Naive thymus-derived CD8-positive, alpha-beta T cell (primary cell): ENCODE measurements around the gene SPRED2. TPM values are rescaled to one million over a fixed set of nuclear protein-coding genes. Genes with fewer than 3 reads are reported as not detected.

Experiments
- ATAC-seq, 2 donors: fragments of 150-1000 bp; cut with Tn5 transposase in 1 of 2; sonication (Bioruptor Pico), chemical (Tn5 transposase) in 1 of 2; 1 replicate in 1 of 2; 2 replicates in 1 of 2; pipeline ENCODE4 v1.10.0; 2021; ENCODE audit warnings: mild to moderate bottlenecking in 2 of 2, moderate library complexity in 2 of 2
- POLR2A ChIA-PET: fragments of 350-600 bp; sonication (Branson Sonifier 250); formaldehyde crosslinking; loops from one replicate; lab custom pipeline; 2021; ENCODE audit warnings: antibody characterized with exemption; lab: Charles Lee
- DNase-seq, 10 donors: peaks; one replicate each; pipeline versions ENCODE4 v3.0.0 to v3.0.0-alpha.2; 2020 to 2022
- H3K27ac Mint-ChIP-seq, 10 donors: one replicate each; pipeline ENCODE4 v1.8.0; 2020 to 2022; ENCODE audit warnings: mild to moderate bottlenecking in 10 of 10, mixed read lengths in 10 of 10, moderate library complexity in 4 of 10, inconsistent platforms in 1 of 10
- H3K27me3 Mint-ChIP-seq, 5 donors: one replicate each; pipeline ENCODE4 v1.8.0; 2021 to 2022; ENCODE audit warnings: mixed read lengths in 5 of 5
- H3K36me3 Mint-ChIP-seq, 3 donors: one replicate each; pipeline ENCODE4 v1.8.0; 2020 to 2022; ENCODE audit warnings: mixed read lengths in 3 of 3, mild to moderate bottlenecking in 2 of 3, inconsistent platforms in 1 of 3
- H3K4me1 Mint-ChIP-seq, 4 donors: one replicate each; pipeline ENCODE4 v1.8.0; 2021 to 2022; ENCODE audit warnings: mixed read lengths in 4 of 4
- H3K4me3 Mint-ChIP-seq, 10 donors: one replicate each; pipeline ENCODE4 v1.8.0; 2020 to 2022; ENCODE audit warnings: mild to moderate bottlenecking in 10 of 10, mixed read lengths in 10 of 10, moderate library complexity in 6 of 10, inconsistent platforms in 1 of 10
- H3K9me3 Mint-ChIP-seq, 9 donors: one replicate each; pipeline ENCODE4 v1.8.0; 2020 to 2022; ENCODE audit warnings: mixed read lengths in 9 of 9, mild to moderate bottlenecking in 3 of 9, inconsistent platforms in 1 of 9, moderate library complexity in 1 of 9
- polyA plus RNA-seq, 3 donors: library from polyadenylated mRNA; unstranded; fragments of 300-500 nt; fragmentation: Illumina TruSeq; gene quantifications; one replicate each; pipeline ENCODE4 v1.2.3, GENCODE V29; 2021
- total RNA-seq, 8 experiments: library from RNA in 2 of 8; stranded (reverse) in 2 of 8; gene quantifications; one replicate each; pipeline ENCODE4 v1.2.3 and lab custom pipeline; 2021 to 2026

SPRED2 gene
- total and polyA plus RNA-seq, 5 experiments from 2014 or later: 0.17 to 0.57 (median 0.28) TPM; not detected in 1

- Mint-ChIP-seq H3K27me3 (peaks cover 0 to 53% (median 16%) of the 10 kb centered on the region in 5 donors), H3K36me3 (no peaks in the 10 kb centered on the region), H3K4me3 (no peak overlapping the region), H3K4me1 (peaks cover 12 to 32% (median 31%) of the 10 kb centered on the region in 4 donors), H3K9me3 (no peaks in the 10 kb centered on the region), H3K27ac (no peak overlapping the region)
- ATAC-seq (no peak), DNase-seq (no peak)
- POLR2A ChIA-PET: interaction anchor here (0.6 kb wide), 1 partner anchor 173 kb away, joined by 4 read pairs; no protein-coding TSS in a partner anchor
These were observed 53.2 kb downstream of the SPRED2 start for GRCh38 chr2:65379223-65379622.

DNA sequence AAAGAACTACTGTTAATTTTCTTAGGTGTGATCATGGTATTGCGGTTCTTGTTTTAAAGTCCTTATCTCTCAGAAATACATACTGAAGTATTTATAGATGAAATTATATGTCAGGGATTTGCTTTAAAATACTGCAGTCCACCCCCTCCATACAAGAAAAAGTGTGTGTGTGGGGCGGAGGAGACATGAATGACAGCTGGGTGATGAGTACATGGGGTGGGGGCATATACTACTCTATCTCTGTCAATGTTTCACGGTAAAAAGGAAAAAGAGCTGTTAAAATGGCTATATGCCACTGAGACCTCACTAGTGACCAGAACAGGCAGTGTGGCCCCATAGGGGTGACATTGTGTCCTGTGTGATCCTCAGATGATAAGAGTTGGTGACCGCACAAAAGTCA, 54.1 kb downstream of the SPRED2 start:
- H3K27ac Mint-ChIP-seq: no peak overlapping the region
- DNase-seq (no peak), ATAC-seq (no peak)
- no peaks in the 10 kb centered on the region for H3K9me3 Mint-ChIP-seq
- H3K27me3 Mint-ChIP-seq: peaks cover 0 to 53% (median 16%) of the 10 kb centered on the region in 5 donors
- peaks cover 10 to 23% (median 22%) of the 10 kb centered on the region in 4 donors for H3K4me1 Mint-ChIP-seq
- no peaks in the 10 kb centered on the region for H3K36me3 Mint-ChIP-seq
- POLR2A ChIA-PET: no interaction called here
- no peak overlapping the region for H3K4me3 Mint-ChIP-seq

DNA sequence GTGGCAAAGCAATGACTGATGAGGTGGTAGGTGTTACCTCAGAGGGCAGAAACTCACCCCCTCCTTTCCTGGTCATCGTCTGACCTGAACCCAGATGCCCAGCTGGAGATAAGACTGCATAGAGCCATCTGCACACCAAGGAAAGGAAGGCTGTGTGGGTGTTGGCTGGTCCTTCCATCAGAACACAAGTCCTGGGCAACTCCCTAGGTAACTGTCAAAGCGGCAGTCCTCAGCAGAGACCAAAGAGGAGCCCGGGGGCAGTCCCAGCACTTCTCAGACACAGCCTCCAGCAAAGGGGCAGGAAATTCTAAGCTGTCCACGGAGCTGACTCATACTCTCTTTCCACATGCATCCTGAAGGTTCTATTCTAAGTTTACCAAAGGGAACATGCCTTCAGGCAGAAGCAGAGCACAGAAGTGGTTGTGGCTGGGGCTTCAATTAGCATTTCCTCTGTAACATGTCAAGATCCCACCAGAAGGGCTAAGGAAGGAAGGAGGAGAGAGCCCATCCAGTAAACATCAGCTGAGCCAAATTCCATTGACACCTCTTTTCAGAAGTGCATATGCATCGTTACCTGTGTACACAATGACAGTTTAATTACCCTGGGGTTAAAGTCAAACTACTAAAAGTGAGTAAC, 54.7 kb downstream of the SPRED2 start:
- no peak overlapping the region for H3K4me3 Mint-ChIP-seq

GRCh38 chr2:65375723-65376122, 56.7 kb downstream of the SPRED2 start:
- Mint-ChIP-seq H3K27ac (no peak overlapping the region), H3K36me3 (no peaks in the 10 kb centered on the region), H3K4me1 (peaks cover 0 to 6% (median 0%) of the 10 kb centered on the region in 4 donors), H3K27me3 (peaks cover 0 to 53% (median 22%) of the 10 kb centered on the region in 5 donors), H3K9me3 (no peaks in the 10 kb centered on the region), H3K4me3 (no peak overlapping the region)
- no peak for DNase-seq
- no peak for ATAC-seq
- POLR2A ChIA-PET: interaction anchor here (0.6 kb wide), 1 partner anchor 144 kb away, joined by 3 read pairs; no protein-coding TSS in a partner anchor

More for the DNA sequence above, 54.7 kb downstream of the SPRED2 start:
- Mint-ChIP-seq H3K27me3 (peaks cover 0 to 53% (median 16%) of the 10 kb centered on the region in 5 donors), H3K36me3 (no peaks in the 10 kb centered on the region), H3K27ac (no peak overlapping the region), H3K4me1 (peaks cover 5 to 16% (median 16%) of the 10 kb centered on the region in 4 donors), H3K9me3 (no peaks in the 10 kb centered on the region)
- ATAC-seq (no peak), DNase-seq (no peak)
- POLR2A ChIA-PET: no interaction called here

GRCh38 chr2:65374999-65375398, 57.4 kb downstream of the SPRED2 start:
- H3K36me3 Mint-ChIP-seq: no peaks in the 10 kb centered on the region
- peak overlapping the region in 1 of 10 donors; percentile 31 for H3K27ac Mint-ChIP-seq
- ATAC-seq: no peak
- no peak for DNase-seq
- H3K27me3 Mint-ChIP-seq: peaks cover 0 to 53% (median 24%) of the 10 kb centered on the region in 5 donors
- H3K4me1 Mint-ChIP-seq: peaks cover 0 to 7% (median 0%) of the 10 kb centered on the region in 4 donors
- H3K9me3 Mint-ChIP-seq: no peaks in the 10 kb centered on the region
- POLR2A ChIA-PET: no interaction called here
- no peak overlapping the region for H3K4me3 Mint-ChIP-seq

DNA sequence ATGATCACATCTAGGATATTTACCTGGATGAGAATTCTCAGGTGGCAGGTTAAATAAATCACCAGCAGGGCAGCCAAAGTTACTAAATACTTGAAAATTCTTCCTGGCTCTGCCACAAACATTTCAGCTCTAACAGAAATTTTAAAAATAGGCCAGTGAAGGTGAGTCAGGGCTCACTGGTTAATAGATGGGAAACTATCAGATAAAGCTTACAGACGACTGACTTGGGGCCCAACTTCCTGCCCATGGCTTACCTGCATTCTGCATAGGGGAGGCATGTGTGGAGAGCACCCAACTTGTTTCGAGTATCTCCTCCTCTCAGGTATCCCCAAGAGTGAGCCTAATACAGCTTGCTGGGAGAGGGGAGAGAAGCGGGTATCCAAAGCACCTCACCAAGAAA, 57.8 kb downstream of the SPRED2 start:
- Mint-ChIP-seq H3K4me1 (peaks cover 0 to 7% (median 0%) of the 10 kb centered on the region in 4 donors), H3K27ac (no peak overlapping the region), H3K27me3 (peaks cover 0 to 49% (median 24%) of the 10 kb centered on the region in 5 donors), H3K9me3 (no peaks in the 10 kb centered on the region), H3K36me3 (no peaks in the 10 kb centered on the region), H3K4me3 (no peak overlapping the region)
- DNase-seq (no peak), ATAC-seq (no peak)
- POLR2A ChIA-PET: no interaction called here

- Mint-ChIP-seq H3K36me3 (no peaks in the 10 kb centered on the region), H3K9me3 (no peaks in the 10 kb centered on the region), H3K4me3 (no peak overlapping the region), H3K27ac (no peak overlapping the region), H3K27me3 (peaks cover 0 to 38% (median 21%) of the 10 kb centered on the region in 5 donors), H3K4me1 (peaks cover 0 to 7% (median 0%) of the 10 kb centered on the region in 4 donors)
- no peak for DNase-seq
- ATAC-seq: no peak
- POLR2A ChIA-PET: no interaction called here
These were observed 59.0 kb downstream of the SPRED2 start for GRCh38 chr2:65373365-65373918.

GRCh38 chr2:65372619-65373018, 59.8 kb downstream of the SPRED2 start:
- Mint-ChIP-seq H3K36me3 (no peaks in the 10 kb centered on the region), H3K9me3 (no peaks in the 10 kb centered on the region), H3K27me3 (peaks cover 0 to 30% (median 18%) of the 10 kb centered on the region in 5 donors), H3K4me1 (peaks cover 0 to 7% (median 0%) of the 10 kb centered on the region in 4 donors), H3K4me3 (no peak overlapping the region), H3K27ac (no peak overlapping the region)
- DNase-seq: no peak
- POLR2A ChIA-PET: no interaction called here
- ATAC-seq: no peak

- H3K36me3 Mint-ChIP-seq: no peaks in the 10 kb centered on the region
- H3K9me3 Mint-ChIP-seq: no peaks in the 10 kb centered on the region
- H3K27ac Mint-ChIP-seq: no peak overlapping the region
- H3K4me3 Mint-ChIP-seq: no peak overlapping the region
- POLR2A ChIA-PET: no interaction called here
- peaks cover 0 to 14% (median 7%) of the 10 kb centered on the region in 5 donors for H3K27me3 Mint-ChIP-seq
- H3K4me1 Mint-ChIP-seq: peaks cover 0 to 11% (median 0%) of the 10 kb centered on the region in 4 donors
- DNase-seq: no peak
- ATAC-seq: no peak
These were observed 61.3 kb downstream of the SPRED2 start for GRCh38 chr2:65371074-65371434.

DNA sequence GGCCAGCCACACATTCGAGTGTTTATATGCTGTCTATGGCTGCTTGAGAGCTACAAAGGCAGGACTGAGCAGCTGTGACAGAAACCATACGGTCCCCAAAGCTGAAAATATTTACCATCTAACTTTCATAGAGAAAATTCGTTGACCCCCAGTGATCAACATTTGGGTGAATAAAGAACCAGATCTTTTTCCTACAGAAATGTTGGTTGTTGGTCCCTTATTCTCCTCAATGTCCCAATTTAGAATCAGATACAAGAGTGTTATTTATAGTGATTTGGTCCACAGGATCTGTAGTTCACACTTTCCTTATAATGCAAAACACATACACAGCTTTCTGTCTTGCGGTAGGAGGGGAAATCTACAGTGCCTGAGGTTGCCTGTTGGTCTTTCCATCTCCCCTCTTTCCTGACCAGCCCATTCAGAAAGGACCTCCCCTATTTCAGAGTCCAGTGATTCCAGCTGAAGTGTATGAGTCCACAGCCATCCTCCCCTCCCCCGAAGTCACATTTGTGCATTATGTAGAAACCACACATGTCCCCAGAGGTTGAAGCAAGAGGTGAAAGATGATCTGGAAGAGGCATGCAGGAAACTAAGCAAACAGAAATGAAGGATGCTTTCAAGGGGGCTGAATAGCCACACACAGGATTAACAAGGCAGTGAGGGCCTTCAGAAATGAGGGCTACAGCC, 61.9 kb downstream of the SPRED2 start:
- POLR2A ChIA-PET: no interaction called here
- Mint-ChIP-seq H3K27ac (no peak overlapping the region), H3K9me3 (no peaks in the 10 kb centered on the region), H3K4me3 (no peak overlapping the region), H3K4me1 (peaks cover 0 to 11% (median 0%) of the 10 kb centered on the region in 4 donors), H3K27me3 (peaks cover 0 to 9% (median 7%) of the 10 kb centered on the region in 5 donors), H3K36me3 (no peaks in the 10 kb centered on the region)
- ATAC-seq (no peak), DNase-seq (no peak)

GRCh38 chr2:65369980-65370379, 62.4 kb downstream of the SPRED2 start:
- Mint-ChIP-seq H3K4me3 (no peak overlapping the region), H3K27me3 (peaks cover 0 to 8% (median 3%) of the 10 kb centered on the region in 5 donors), H3K36me3 (no peaks in the 10 kb centered on the region), H3K9me3 (no peaks in the 10 kb centered on the region), H3K4me1 (peaks cover 0 to 11% (median 0%) of the 10 kb centered on the region in 4 donors), H3K27ac (no peak overlapping the region)
- ATAC-seq: no peak
- no peak for DNase-seq
- POLR2A ChIA-PET: no interaction called here

- Mint-ChIP-seq H3K4me1 (peaks cover 0 to 8% (median 0%) of the 10 kb centered on the region in 4 donors), H3K27ac (no peak overlapping the region), H3K27me3 (peaks cover 0 to 8% (median 0%) of the 10 kb centered on the region in 5 donors), H3K4me3 (no peak overlapping the region), H3K36me3 (no peaks in the 10 kb centered on the region), H3K9me3 (no peaks in the 10 kb centered on the region)
- DNase-seq (no peak), ATAC-seq (no peak)
- POLR2A ChIA-PET: no interaction called here
These were observed 62.8 kb downstream of the SPRED2 start for GRCh38 chr2:65369574-65369973.

- H3K27me3 Mint-ChIP-seq: peaks cover 0 to 8% (median 0%) of the 10 kb centered on the region in 5 donors
- ATAC-seq (no peak), DNase-seq (no peak)
- H3K27ac Mint-ChIP-seq: no peak overlapping the region
- no peaks in the 10 kb centered on the region for H3K9me3 Mint-ChIP-seq
- H3K4me3 Mint-ChIP-seq: no peak overlapping the region
- no peaks in the 10 kb centered on the region for H3K36me3 Mint-ChIP-seq
- H3K4me1 Mint-ChIP-seq: peaks cover 0 to 8% (median 0%) of the 10 kb centered on the region in 4 donors
- POLR2A ChIA-PET: no interaction called here
These were observed 63.9 kb downstream of the SPRED2 start for GRCh38 chr2:65368468-65368867.
